H1 (cell line): ENCODE data around the gene HTR6. TPM values are rescaled to one million over a fixed set of nuclear protein-coding genes. Genes with fewer than 3 reads are reported as not detected.
A peak's percentile ranks its signal among the peaks of the same experiment; 100 is the strongest.

Experiments
- CTCF ChIA-PET: fragments of 300-600 bp; sonication (Branson Sonifier 250); formaldehyde crosslinking; loops from one replicate; lab custom pipeline; 2021; ENCODE audit not compliant: partially characterized antibody; lab: Charles Lee
- POLR2A ChIA-PET: fragments of 300-600 bp; sonication (Branson Sonifier 250); formaldehyde crosslinking; loops from one replicate; lab custom pipeline; 2021; ENCODE audit warnings: inconsistent platforms; ENCODE audit not compliant: partially characterized antibody; lab: Charles Lee
- DNase-seq, 2 experiments: peaks; one replicate each; pipeline versions ENCODE4 v3.0.0 to v3.0.0-alpha.2; 2010 to 2022; ENCODE audit warnings: low spot score in 2 of 2, low read depth in 1 of 2, mixed read lengths in 1 of 2
- FAIRE-seq: peaks from 2 replicates; lab custom pipeline; 2011; peaks lifted over from hg19 to GRCh38; lab: Jason Lieb, UNC
- H2AFZ ChIP-seq: 2 replicates; pipeline ENCODE4 v1.8.1; 2012; ENCODE audit warnings: low read length, inconsistent platforms
- H2AK5ac ChIP-seq: 2 replicates; pipeline ENCODE4 v1.6.1; 2013; ENCODE audit warnings: low read depth, low read length
- H2BK120ac ChIP-seq: replicated peaks from 2 replicates; pipeline ENCODE3; 2013; ENCODE audit warnings: low read depth, low read length, inconsistent platforms
- H2BK12ac ChIP-seq: 2 replicates; pipeline ENCODE4 v1.6.1; 2013; ENCODE audit warnings: low read depth, low read length
- H2BK15ac ChIP-seq: 2 replicates; pipeline ENCODE4 v1.6.1; 2013; ENCODE audit warnings: low read length
- H2BK20ac ChIP-seq: 2 replicates; pipeline ENCODE4 v1.6.1; 2013; ENCODE audit warnings: low read length
- H2BK5ac ChIP-seq: 2 replicates; pipeline ENCODE4 v1.6.1; 2013; ENCODE audit warnings: low read depth, low read length
- H3K14ac ChIP-seq: 2 replicates; pipeline ENCODE4 v1.6.1; 2013; ENCODE audit warnings: inconsistent platforms; ENCODE audit not compliant: insufficient read length
- H3K18ac ChIP-seq: 2 replicates; pipeline ENCODE4 v1.6.1; 2013; ENCODE audit warnings: low read length; ENCODE audit errors: extremely low read depth
- H3K23ac ChIP-seq: 2 replicates; pipeline ENCODE4 v1.6.1; 2013; ENCODE audit warnings: inconsistent platforms; ENCODE audit not compliant: insufficient read length
- H3K23me2 ChIP-seq: 2 replicates; pipeline ENCODE4 v1.6.1; 2013; ENCODE audit warnings: low read depth, low read length
- H3K27ac ChIP-seq: 2 replicates; pipeline ENCODE4 v1.6.1; 2011; ENCODE audit warnings: low read depth, low read length, inconsistent platforms
- H3K27me3 ChIP-seq, 4 experiments: replicated peaks in 1 of 4; 1 replicate in 1 of 4; 2 replicates in 3 of 4; pipeline versions ENCODE4 v1.6.1 to v1.8.1; 2011 to 2013; ENCODE audit warnings: low read length in 3 of 4, mild to moderate bottlenecking in 3 of 4, inconsistent platforms in 2 of 4, mixed read lengths in 2 of 4, moderate library complexity in 1 of 4; ENCODE audit not compliant: control insufficient read depth in 3 of 4, insufficient read depth in 3 of 4; ENCODE audit errors: extremely low read depth in 1 of 4
- H3K36me3 ChIP-seq, 4 experiments: 2 replicates each; pipeline versions ENCODE4 v1.6.1 to v1.8.1; 2011 to 2013; ENCODE audit warnings: mild to moderate bottlenecking in 4 of 4, low read length in 3 of 4, moderate library complexity in 2 of 4, control low read depth in 1 of 4, inconsistent platforms in 1 of 4; ENCODE audit not compliant: insufficient read depth in 4 of 4, control insufficient read depth in 2 of 4
- H3K4ac ChIP-seq: replicated peaks from 2 replicates; pipeline ENCODE3; 2013; ENCODE audit warnings: low read length, low read depth, mixed read lengths, inconsistent platforms; ENCODE audit not compliant: insufficient read length
- H3K4me1 ChIP-seq, 4 experiments: replicated peaks in 1 of 4; 1 replicate in 1 of 4; 2 replicates in 3 of 4; pipeline versions ENCODE4 v1.6.1 to v1.8.1; 2011 to 2013; ENCODE audit warnings: low read length in 3 of 4, inconsistent platforms in 2 of 4, mixed read lengths in 1 of 4; ENCODE audit not compliant: insufficient read depth in 4 of 4, control insufficient read depth in 3 of 4
- H3K4me2 ChIP-seq, 2 experiments: 2 replicates each; pipeline versions ENCODE4 v1.6.1 to v1.8.1; 2011 to 2013; ENCODE audit warnings: low read depth in 2 of 2, low read length in 2 of 2, control low read depth in 1 of 2, inconsistent platforms in 1 of 2, mild to moderate bottlenecking in 1 of 2; ENCODE audit not compliant: insufficient read depth in 1 of 2
- H3K4me3 ChIP-seq, 4 experiments: fragments of 200-600, 300-600 bp in 1 of 4; sonication (generic), shearing (Covaris generic), sonication (Bioruptor Twin) in 1 of 4; 2 replicates each; pipeline versions ENCODE4 v1.5.1 to v1.8.1; 2011 to 2016; ENCODE audit warnings: low read length in 4 of 4, low read depth in 3 of 4, control low read depth in 2 of 4, inconsistent platforms in 2 of 4, mild to moderate bottlenecking in 2 of 4, mixed read lengths in 1 of 4, moderate library complexity in 1 of 4; ENCODE audit not compliant: insufficient read depth in 2 of 4; ENCODE audit errors: extremely low read depth in 1 of 4
- H3K56ac ChIP-seq: replicated peaks from 2 replicates; pipeline ENCODE3; 2013; ENCODE audit warnings: low read depth, mild to moderate bottlenecking, mixed read lengths, low read length, inconsistent platforms; ENCODE audit not compliant: insufficient read length
- H3K79me1 ChIP-seq: 2 replicates; pipeline ENCODE4 v1.6.1; 2013; ENCODE audit warnings: low read depth, low read length, control low read depth
- H3K79me2 ChIP-seq, 2 experiments: 2 replicates each; pipeline versions ENCODE4 v1.6.1 to v1.8.1; 2012 to 2013; ENCODE audit warnings: low read length in 2 of 2, mild to moderate bottlenecking in 2 of 2, inconsistent platforms in 1 of 2; ENCODE audit not compliant: insufficient read depth in 2 of 2, control insufficient read depth in 1 of 2
- H3K9ac ChIP-seq, 4 experiments: replicated peaks in 1 of 4; 1 replicate in 1 of 4; 2 replicates in 3 of 4; pipeline versions ENCODE4 v1.6.1 to v1.8.1; 2011 to 2013; ENCODE audit warnings: low read depth in 3 of 4, low read length in 3 of 4, control low read depth in 2 of 4, mild to moderate bottlenecking in 2 of 4, moderate library complexity in 2 of 4, inconsistent platforms in 1 of 4; ENCODE audit errors: extremely low read depth in 1 of 4
- H3K9me3 ChIP-seq, 2 experiments: 2 replicates each; pipeline versions ENCODE4 v1.6.1 to v1.8.1; 2012 to 2013; ENCODE audit warnings: mild to moderate bottlenecking in 2 of 2, moderate library complexity in 2 of 2, control low read depth in 1 of 2, inconsistent platforms in 1 of 2, low read depth in 1 of 2, low read length in 1 of 2, mixed read lengths in 1 of 2; ENCODE audit not compliant: insufficient read depth in 2 of 2
- H4K20me1 ChIP-seq, 2 experiments: replicated peaks in 1 of 2; 2 replicates each; pipeline versions ENCODE3 to v1.8.1; 2011 to 2013; ENCODE audit warnings: inconsistent platforms in 2 of 2, low read length in 2 of 2, mild to moderate bottlenecking in 1 of 2; ENCODE audit not compliant: insufficient read depth in 2 of 2, control insufficient read depth in 1 of 2
- H4K5ac ChIP-seq: 2 replicates; pipeline ENCODE4 v1.6.1; 2013; ENCODE audit warnings: low read length, low read depth, mixed read lengths, inconsistent platforms; ENCODE audit not compliant: insufficient read length
- H4K8ac ChIP-seq: 2 replicates; pipeline ENCODE4 v1.8.0; 2013; ENCODE audit warnings: mild to moderate bottlenecking, moderate library complexity, low read length, inconsistent platforms; ENCODE audit not compliant: insufficient read depth; ENCODE audit errors: extremely low read depth
- H4K91ac ChIP-seq: replicated peaks from 2 replicates; pipeline ENCODE3; 2013; ENCODE audit warnings: low read length, mixed read lengths, inconsistent platforms; ENCODE audit not compliant: insufficient read length
- ASH2L ChIP-seq: fragments of 200-600, 300-600 bp; sonication (generic); IDR thresholded peaks from one replicate; pipeline ENCODE4 v1.7.1; 2017; ENCODE audit warnings: low read length
- CREB1 ChIP-seq: IDR thresholded peaks from 2 replicates; pipeline ENCODE4 v1.6.1; 2012; ENCODE audit warnings: inconsistent platforms
- KDM5A ChIP-seq: fragments of 200-600 bp; IDR thresholded peaks from 2 replicates; pipeline ENCODE4 v1.7.1; 2012; ENCODE audit warnings: mild to moderate bottlenecking, low read length, inconsistent platforms, mixed read lengths
- PHF8 ChIP-seq: fragments of 200-600 bp; sonication (generic); conservative IDR thresholded peaks from 2 replicates; pipeline ENCODE4 v1.7.1; 2012; ENCODE audit warnings: low read depth, mild to moderate bottlenecking, inconsistent platforms, low read length, moderate library complexity
- SP2 ChIP-seq: IDR thresholded peaks from 2 replicates; pipeline ENCODE4 v1.6.1; 2012; ENCODE audit warnings: mild to moderate bottlenecking, low read length, inconsistent platforms
- WGBS, 2 experiments: shearing (Covaris generic) in 1 of 2; methylation state at CpG; one replicate each; pipeline versions ENCODE4 v1.1.6 to v1.1.7; 2013 to 2015; ENCODE audit warnings: low lambda C conversion rate in 2 of 2, mixed read lengths in 2 of 2, inconsistent platforms in 1 of 2, low coverage in 1 of 2, missing lambda C conversion rate in 1 of 2; ENCODE audit not compliant: insufficient replicate concordance in 2 of 2, insufficient coverage in 1 of 2, insufficient read length in 1 of 2; ENCODE audit errors: extremely low coverage in 1 of 2, missing lambda C conversion rate in 1 of 2; 5-methylcytosine and 5-hydroxymethylcytosine counted together
- polyA plus RNA-seq, 7 experiments: library from polyadenylated mRNA; depleted of rRNA in 3 of 7; stranded (reverse) in 5 of 7; unstranded in 2 of 7; fragments of >200 nt in 5 of 7; fragments of 200-250 nt in 2 of 7; gene quantifications; 1 replicate in 5 of 7; 2 replicates in 1 of 7; 4 replicates in 1 of 7; pipeline versions ENCODE4 v1.2.1 to v1.2.3, GENCODE V29; 2011 to 2013; ENCODE audit warnings: missing spikeins in 2 of 7, mixed read lengths in 2 of 7
- total RNA-seq: library from RNA; stranded (reverse); fragmentation: NEBNext Ultra II Directional; extraction: Animal tissue kit (Norgen Biotek cat#: 25700); gene quantifications from 2 replicates; pipeline ENCODE4 v1.2.1, GENCODE V29; 2021

Gene HTR6
- total and polyA plus RNA-seq, 2 of the 8 experiments (the other 6 are each of a cell fraction or from before 2014, with no cell fraction given) = 0.76 to 0.95 TPM

GRCh38 chr1:19657511-19657910 is 7.2 kb upstream of the HTR6 start:
- FAIRE-seq = no peak

More at GRCh38 chr1:19657511-19657910, 7.2 kb upstream of the HTR6 start:
- no peaks in the 10 kb centered on the region for H3K23me2 ChIP-seq
- ChIA-PET CTCF (interaction anchor here (0.6 to 1.0 kb wide), 4 partner anchors 11 to 269 kb away, joined by 3 read pairs; no protein-coding TSS in a partner anchor), POLR2A (interaction anchor here (0.7 to 0.8 kb wide), 2 partner anchors 16 to 401 kb away, joined by 3 read pairs; no protein-coding TSS in a partner anchor)
- H3K14ac ChIP-seq = no peak overlapping the region
- no peak overlapping the region for H3K4me2 ChIP-seq
- no peaks in the 10 kb centered on the region for H3K36me3 ChIP-seq
- 85% methylated on average over 9 of the region's 10 CpGs; no CpG with 5 or more reads in 1 of the 2 experiments for WGBS, 2 experiments
- no peak overlapping the region for H4K5ac ChIP-seq
- H3K79me2 ChIP-seq = no peaks in the 10 kb centered on the region
- no peak overlapping the region for H2BK120ac ChIP-seq
- no peaks in the 10 kb centered on the region for H3K9me3 ChIP-seq
- H3K4me1 ChIP-seq = peaks cover 0 to 5% (median 3%) of the 10 kb centered on the region in 4 experiments; a peak in 5 of 7 replicates
- H3K23ac ChIP-seq = no peak overlapping the region
- TF ChIP-seq SP2 (no peak), PHF8 (no peak), CREB1 (no peak), KDM5A (no peak), ASH2L (no peak)
- peaks cover 0 to 2% (median 0%) of the 10 kb centered on the region in 4 experiments; a peak in 2 of 7 replicates for H3K27me3 ChIP-seq
- H3K4me3 ChIP-seq = no peak overlapping the region
- H3K18ac ChIP-seq = no peak overlapping the region
- no peak overlapping the region for H2AFZ ChIP-seq
- H3K9ac ChIP-seq = no peak overlapping the region
- H2BK20ac ChIP-seq = no peak overlapping the region
- no peak overlapping the region for H3K4ac ChIP-seq
- H4K91ac ChIP-seq = no peak overlapping the region
- H2BK15ac ChIP-seq = no peak overlapping the region
- H4K20me1 ChIP-seq = peaks cover 0 to 2% of the 10 kb centered on the region in 2 experiments
- H2BK12ac ChIP-seq = 0 out of 2 replicates have a peak overlapping the region, but pooled peaks have one; percentile 27
- no peak overlapping the region for H2BK5ac ChIP-seq
- H4K8ac ChIP-seq = 0 out of 2 replicates have a peak overlapping the region, but pooled peaks have one; percentile 63
- no peaks in the 10 kb centered on the region for H3K79me1 ChIP-seq
- H2AK5ac ChIP-seq = no peak overlapping the region
- H3K56ac ChIP-seq = no peak overlapping the region
- DNase-seq = no peak
- no peak overlapping the region; the same call in 1 of the 2 replicates for H3K27ac ChIP-seq
